Nephron progenitor cell (in vitro differentiated cells): ENCODE measurements around the gene RSBN1L.

Source experiments
- DNase-seq: peaks from one replicate; pipeline ENCODE4 v3.0.0; 2021
- H3K27ac Mint-ChIP-seq: 2 replicates; pipeline ENCODE4 v1.8.0; 2021; ENCODE audit warnings: mild to moderate bottlenecking, moderate library complexity, mixed read lengths
- H3K27me3 Mint-ChIP-seq: 2 replicates; pipeline ENCODE4 v1.8.0; 2021; ENCODE audit warnings: mild to moderate bottlenecking, low read depth, mixed read lengths; ENCODE audit not compliant: poor library complexity
- H3K36me3 Mint-ChIP-seq: 2 replicates; pipeline ENCODE4 v1.8.0; 2021; ENCODE audit warnings: low read depth, mixed read lengths
- H3K4me1 Mint-ChIP-seq: 2 replicates; pipeline ENCODE4 v1.8.0; 2021; ENCODE audit warnings: mixed read lengths
- H3K4me3 Mint-ChIP-seq: 2 replicates; pipeline ENCODE4 v1.8.0; 2021; ENCODE audit warnings: mild to moderate bottlenecking, moderate library complexity, mixed read lengths
- H3K9me3 Mint-ChIP-seq: 2 replicates; pipeline ENCODE4 v1.8.0; 2021; ENCODE audit warnings: mild to moderate bottlenecking, moderate library complexity, mixed read lengths
- CTCF ChIP-seq: fragments of 200-600 bp; sonication (generic); IDR thresholded peaks from 2 replicates; pipeline ENCODE4 v1.5.0; 2021; ENCODE audit warnings: antibody characterized with exemption

Gene RSBN1L

GRCh38 chr7:77757589-77757988, 61.3 kb downstream of the RSBN1L start:
- Mint-ChIP-seq H3K9me3 (no peaks in the 10 kb centered on the region), H3K36me3 (peaks cover 5% of the 10 kb centered on the region), H3K4me1 (peaks cover 6% of the 10 kb centered on the region), H3K27me3 (no peaks in the 10 kb centered on the region), H3K27ac (peak overlapping the region; percentile 84), H3K4me3 (no peak overlapping the region)
- no peak for TF ChIP-seq CTCF
- no peak for DNase-seq

GRCh38 chr7:77759294-77759889, 63.1 kb downstream of the RSBN1L start:
- no peaks in the 10 kb centered on the region for H3K27me3 Mint-ChIP-seq
- peaks cover 5% of the 10 kb centered on the region for H3K36me3 Mint-ChIP-seq
- no peak overlapping the region for H3K4me3 Mint-ChIP-seq
- peaks cover 6% of the 10 kb centered on the region for H3K4me1 Mint-ChIP-seq
- no peaks in the 10 kb centered on the region for H3K9me3 Mint-ChIP-seq
- peak; percentile 82 for TF ChIP-seq CTCF
- H3K27ac Mint-ChIP-seq = no peak overlapping the region
- peak; percentile 69 for DNase-seq

- peaks cover 8% of the 10 kb centered on the region for H3K36me3 Mint-ChIP-seq
- no peak for DNase-seq
- H3K27ac Mint-ChIP-seq = peak overlapping the region; percentile 10
- H3K4me3 Mint-ChIP-seq = no peak overlapping the region
- H3K9me3 Mint-ChIP-seq = no peaks in the 10 kb centered on the region
- H3K4me1 Mint-ChIP-seq = peaks cover 6% of the 10 kb centered on the region
- TF ChIP-seq CTCF = no peak
- H3K27me3 Mint-ChIP-seq = no peaks in the 10 kb centered on the region
Observed at GRCh38 chr7:77760809-77761453, 64.7 kb downstream of the RSBN1L start.

GRCh38 chr7:77765481-77765880, 69.2 kb downstream of the RSBN1L start:
- no peak for DNase-seq
- Mint-ChIP-seq H3K27me3 (no peaks in the 10 kb centered on the region), H3K36me3 (peaks cover 45% of the 10 kb centered on the region), H3K27ac (peak overlapping the region; percentile 11), H3K9me3 (no peaks in the 10 kb centered on the region), H3K4me1 (peaks cover 6% of the 10 kb centered on the region), H3K4me3 (no peak overlapping the region)
- TF ChIP-seq CTCF = no peak

- peaks cover 49% of the 10 kb centered on the region for H3K36me3 Mint-ChIP-seq
- no peaks in the 10 kb centered on the region for H3K9me3 Mint-ChIP-seq
- peaks cover 3% of the 10 kb centered on the region for H3K4me1 Mint-ChIP-seq
- TF ChIP-seq CTCF = no peak
- H3K27ac Mint-ChIP-seq = peak overlapping the region; percentile 23
- DNase-seq = no peak
- no peaks in the 10 kb centered on the region for H3K27me3 Mint-ChIP-seq
- H3K4me3 Mint-ChIP-seq = no peak overlapping the region
Observed at GRCh38 chr7:77765906-77766800, 69.9 kb downstream of the RSBN1L start.
